Body of pancreas (tissue), 4 donors: ENCODE data around the gene STK39. TPM values are rescaled to one million over a fixed set of nuclear protein-coding genes. Genes with fewer than 3 reads are reported as not detected.

Source experiments
- ATAC-seq: fragments of 150-250 bp; one replicate; pipeline ENCODE4 v1.9.1; 2016
- DNase-seq, 4 donors: peaks; one replicate each; pipeline ENCODE4 v3.0.0-alpha.2; 2019
- H3K27ac ChIP-seq, 4 donors: fragments of 200-600 bp; sonication (generic); 1 replicate in 3 of 4; 2 replicates in 1 of 4; pipeline versions ENCODE4 v1.5.1 to v1.6.1; 2016 to 2019; ENCODE audit warnings: mild to moderate bottlenecking in 1 of 4, mixed read lengths in 1 of 4, moderate library complexity in 1 of 4
- H3K27me3 ChIP-seq, 2 donors: fragments of 200-600 bp; sonication (generic); one replicate each; pipeline ENCODE4 v1.6.0; 2016; ENCODE audit warnings: mild to moderate bottlenecking in 1 of 2
- H3K36me3 ChIP-seq, 2 donors: fragments of 200-600 bp; sonication (generic); replicated peaks in 1 of 2; 2 replicates each; pipeline ENCODE4 v1.5.1; 2016; ENCODE audit warnings: low read depth in 2 of 2; ENCODE audit not compliant: insufficient read depth in 1 of 2
- H3K4me1 ChIP-seq: fragments of 200-600 bp; sonication (generic); one replicate; pipeline ENCODE4 v1.6.0; 2016
- H3K4me3 ChIP-seq, 2 donors: fragments of 200-600 bp; sonication (generic); 1 replicate in 1 of 2; 2 replicates in 1 of 2; pipeline ENCODE4 v1.5.1; 2016 to 2019
- H3K9me3 ChIP-seq, 3 donors: fragments of 200-600 bp; sonication (generic); 1 replicate in 2 of 3; 2 replicates in 1 of 3; pipeline ENCODE4 v1.5.1; 2016
- CTCF ChIP-seq, 7 experiments: fragments of 450-650 bp in 4 of 7; fragments of 200-600 bp in 3 of 7; sonication (generic) in 3 of 7; IDR thresholded peaks; one replicate each; pipeline ENCODE4 v1.5.1; 2016 to 2019; ENCODE audit warnings: antibody characterized with exemption in 7 of 7
- POLR2A ChIP-seq, 3 donors: fragments of 450-650 bp; IDR thresholded peaks; one replicate each; pipeline ENCODE4 v1.6.1; 2016; ENCODE audit warnings: antibody characterized with exemption in 3 of 3, mild to moderate bottlenecking in 2 of 3
- WGBS, 2 donors: methylation state at CpG; one replicate each; pipeline ENCODE4 v1.1.5; 2017; 5-methylcytosine and 5-hydroxymethylcytosine counted together
- intact Hi-C: fragments of 100-400 bp; cut with DNase I; formaldehyde crosslinking; loops from one replicate; pipeline ENCODE4 v1.15.1; 2023
- total RNA-seq, 2 donors: library from RNA; depleted of rRNA; stranded (reverse); fragments of >200 nt; gene quantifications; one replicate each; pipeline ENCODE4 v1.1.0, GENCODE V29; 2016

STK39 gene
- total RNA-seq, 2 donors from 2014 or later: 12.9 to 15.8 TPM

- Histone ChIP-seq H3K36me3 (no peaks in the 10 kb centered on the region), H3K27ac (no peak overlapping the region), H3K4me1 (peaks cover 10% of the 10 kb centered on the region), H3K4me3 (no peak overlapping the region), H3K9me3 (no peaks in the 10 kb centered on the region), H3K27me3 (no peaks in the 10 kb centered on the region)
- TF ChIP-seq CTCF (IDR thresholded peaks at IDR 0.05) (no peak), POLR2A (IDR thresholded peaks at IDR 0.05) (no peak)
- DNase-seq (no peak), ATAC-seq (no peak)
- whole genome bisulfite sequencing, 2 donors: 86 to 89% methylated on average over 1 of the region's 1 CpG
- intact Hi-C loops: no loop called here
These were observed 237.5 kb downstream of the STK39 start for GRCh38 chr2:168009900-168010299.

- DNase-seq: no peak
- Histone ChIP-seq H3K27ac (no peak overlapping the region), H3K4me1 (peaks cover 10% of the 10 kb centered on the region), H3K4me3 (no peak overlapping the region), H3K9me3 (no peaks in the 10 kb centered on the region), H3K27me3 (no peaks in the 10 kb centered on the region), H3K36me3 (no peaks in the 10 kb centered on the region)
- no peak for ATAC-seq
- WGBS, 2 donors: 87 to 91% methylated on average over 3 of the region's 3 CpGs
- no peak for TF ChIP-seq CTCF (IDR thresholded peaks at IDR 0.05)
- no peak for TF ChIP-seq POLR2A (IDR thresholded peaks at IDR 0.05)
- intact Hi-C loops: no loop called here
These were observed 238.7 kb downstream of the STK39 start for GRCh38 chr2:168008646-168009195.

GRCh38 chr2:168006498-168006897 lies 240.9 kb downstream of the STK39 start:
- Histone ChIP-seq H3K4me3 (no peak overlapping the region), H3K4me1 (peaks cover 10% of the 10 kb centered on the region), H3K27me3 (no peaks in the 10 kb centered on the region), H3K36me3 (no peaks in the 10 kb centered on the region), H3K27ac (no peak overlapping the region), H3K9me3 (no peaks in the 10 kb centered on the region)
- intact Hi-C loops: no loop called here
- peak in 2 of 4 donors; percentile 4 to 19 for DNase-seq
- no peak for ATAC-seq
- WGBS, 2 donors: 11 to 19% methylated on average over 5 of the region's 5 CpGs
- no peak for TF ChIP-seq POLR2A (IDR thresholded peaks at IDR 0.05)

GRCh38 chr2:168005586-168005985 lies 241.8 kb downstream of the STK39 start:
- no peaks in the 10 kb centered on the region for H3K9me3 ChIP-seq
- no peak overlapping the region for H3K4me3 ChIP-seq
- intact Hi-C loops: no loop called here
- no peak for DNase-seq
- WGBS, 2 donors: 94 to 95% methylated on average over 3 of the region's 3 CpGs
- peaks cover 10% of the 10 kb centered on the region for H3K4me1 ChIP-seq
- no peaks in the 10 kb centered on the region for H3K36me3 ChIP-seq
- no peak for ATAC-seq
- TF ChIP-seq POLR2A (IDR thresholded peaks at IDR 0.05): no peak
- no peak for TF ChIP-seq CTCF (IDR thresholded peaks at IDR 0.05)
- H3K27ac ChIP-seq: no peak overlapping the region
- no peaks in the 10 kb centered on the region for H3K27me3 ChIP-seq

GRCh38 chr2:168003876-168004275 lies 243.5 kb downstream of the STK39 start:
- DNase-seq (no peak), ATAC-seq (no peak)
- 88 to 98% methylated on average over 3 of the region's 3 CpGs for WGBS, 2 donors
- Histone ChIP-seq H3K9me3 (no peaks in the 10 kb centered on the region), H3K27ac (no peak overlapping the region), H3K27me3 (no peaks in the 10 kb centered on the region), H3K4me1 (peaks cover 10% of the 10 kb centered on the region), H3K36me3 (no peaks in the 10 kb centered on the region), H3K4me3 (no peak overlapping the region)
- TF ChIP-seq CTCF (IDR thresholded peaks at IDR 0.05) (no peak), POLR2A (IDR thresholded peaks at IDR 0.05) (no peak)
- intact Hi-C loops: no loop called here
